ENCODE measurements around the gene CRX. TPM values are rescaled to one million over a fixed set of nuclear protein-coding genes. Genes with fewer than 3 reads are reported as not detected.
"Not testable (repeated sequence)": the region's sequence is repeated elsewhere in the genome, so short reads cannot be mapped to it uniquely, and the experiment has no call there.

Gene CRX
- total RNA-seq, 1 experiment from 2014 or later: not detected

- not testable (repeated sequence) for DNase-seq (ENCODE audit: low read depth)
These were observed 38.1 kb downstream of the CRX start for GRCh38 chr19:47859838-47860237.

- no peak for DNase-seq (ENCODE audit: low read depth)
These were observed 39.0 kb downstream of the CRX start for GRCh38 chr19:47860602-47861297.

- no peak for DNase-seq (ENCODE audit: low read depth)
These were observed 39.9 kb downstream of the CRX start for GRCh38 chr19:47861630-47862029.

- DNase-seq (ENCODE audit: low read depth): peak; percentile 88
These were observed 41.8 kb downstream of the CRX start for GRCh38 chr19:47863514-47863936.

GRCh38 chr19:47865166-47865565 is 43.4 kb downstream of the CRX start:
- DNase-seq (ENCODE audit: low read depth): no peak

GRCh38 chr19:47878906-47879305 is 57.2 kb downstream of the CRX start:
- DNase-seq (ENCODE audit: low read depth): peak; percentile 64

- peak; percentile 40 for DNase-seq (ENCODE audit: low read depth)
These were observed 57.6 kb downstream of the CRX start for GRCh38 chr19:47879385-47879784.

- DNase-seq (ENCODE audit: low read depth): no peak
These were observed 60.0 kb downstream of the CRX start for GRCh38 chr19:47881757-47882156.

GRCh38 chr19:47882890-47883289 is 61.2 kb downstream of the CRX start:
- DNase-seq (ENCODE audit: low read depth): no peak

- no peak for DNase-seq (ENCODE audit: low read depth)
These were observed 63.3 kb downstream of the CRX start for GRCh38 chr19:47885067-47885463.

GRCh38 chr19:47886010-47886559 is 64.3 kb downstream of the CRX start, which contains the start of gene SULT2A1:
SULT2A1 (minus strand) TSS chr19:47886315; CDS start chr19:47886257, 58 bp downstream.
- DNase-seq (ENCODE audit: low read depth): no peak

- DNase-seq (ENCODE audit: low read depth): no peak
These were observed 69.3 kb downstream of the CRX start for GRCh38 chr19:47890865-47891621.

- DNase-seq (ENCODE audit: low read depth): no peak
These were observed 69.8 kb downstream of the CRX start for GRCh38 chr19:47891622-47891922.

- no peak for DNase-seq (ENCODE audit: low read depth)
These were observed 70.4 kb downstream of the CRX start for GRCh38 chr19:47891923-47892666.

Other genes starting within 250 kb of the CRX start
- not detected in 2 replicates for gene ZNF541, start 248.8 kb upstream of the CRX start, total RNA-seq (2014; rRNA removed; shearing (Covaris generic))
- 0.89 and 8.5 TPM in 2 replicates for gene BICRA, start 212.8 kb upstream of the CRX start, total RNA-seq (2014; rRNA removed; shearing (Covaris generic))
- 7.4 and 9.7 TPM in 2 replicates for gene EHD2, start 108.5 kb upstream of the CRX start, total RNA-seq (2014; rRNA removed; shearing (Covaris generic))
- gene NOP53, start 76.4 kb upstream of the CRX start, total RNA-seq (2014; rRNA removed; shearing (Covaris generic)): 48.0 and 56.6 TPM in 2 replicates
- gene SELENOW, start 43.2 kb upstream of the CRX start, total RNA-seq (2014; rRNA removed; shearing (Covaris generic)): 239 and 251 TPM in 2 replicates
- gene TPRX1, start 17.4 kb upstream of the CRX start, total RNA-seq (2014; rRNA removed; shearing (Covaris generic)): not detected in 2 replicates
- not detected in 2 replicates for gene TPRX2, start 37.3 kb downstream of the CRX start, total RNA-seq (2014; rRNA removed; shearing (Covaris generic))
- not detected in 2 replicates for gene SULT2A1, start 64.4 kb downstream of the CRX start, total RNA-seq (2014; rRNA removed; shearing (Covaris generic))
- gene BSPH1, start 170.2 kb downstream of the CRX start, total RNA-seq (2014; rRNA removed; shearing (Covaris generic)): not detected in 2 replicates
- not detected in 2 replicates for gene ELSPBP1, start 172.7 kb downstream of the CRX start, total RNA-seq (2014; rRNA removed; shearing (Covaris generic))
- not detected in 2 replicates for gene CABP5, start 222.1 kb downstream of the CRX start, total RNA-seq (2014; rRNA removed; shearing (Covaris generic))

Data from Daoy (cell line).